ENCODE data around the gene AGRN. TPM values are rescaled to one million over a fixed set of nuclear protein-coding genes. Genes with fewer than 3 reads are reported as not detected.

Gene AGRN
- total RNA-seq, 1 donor from 2014 or later = 34.1 TPM

GRCh38 chr1:1049318-1050165, 29.6 kb downstream of the AGRN start:
- H2AFZ ChIP-seq (replicated peaks) = no peak overlapping the region
- TF ChIP-seq EZH2 (IDR thresholded peaks at IDR 0.05) (no peak), EZH2phosphoT487 (IDR thresholded peaks at IDR 0.05) (no peak), CTCF (IDR thresholded peaks at IDR 0.05) (no peak)

GRCh38 chr1:1050577-1051052, 30.7 kb downstream of the AGRN start:
- no peak for DNase-seq (ENCODE audit: low spot score)
- Histone ChIP-seq H3F3A (ENCODE audit: low read depth) (peaks cover 3% of the 10 kb centered on the region), H3K9me3 (ENCODE audit: low read depth) (no peaks in the 10 kb centered on the region), H3K4me1 (no peaks in the 10 kb centered on the region), H3K4me2 (no peak overlapping the region), H3K36me3 (no peaks in the 10 kb centered on the region), H3K4me3 (no peak overlapping the region), H3K27me3 (no peaks in the 10 kb centered on the region), H3K27ac (no peak overlapping the region), H3K79me2 (ENCODE audit: low read depth) (no peaks in the 10 kb centered on the region), H3K9ac (no peak overlapping the region), H4K20me1 (ENCODE audit: low read depth) (peaks cover 6% of the 10 kb centered on the region), H2AFZ (replicated peaks) (no peak overlapping the region)
- Mint-ChIP-seq H3K36me3 (peaks cover 10% of the 10 kb centered on the region), H3K27ac (no peak overlapping the region), H3K4me1 (no peaks in the 10 kb centered on the region), H3K27me3 (ENCODE audit: insufficient read depth, low read depth) (peaks cover 2% of the 10 kb centered on the region), H3K9me3 (no peaks in the 10 kb centered on the region), H3K4me3 (no peak overlapping the region)
- TF ChIP-seq EZH2phosphoT487 (IDR thresholded peaks at IDR 0.05) (no peak), CTCF (IDR thresholded peaks at IDR 0.05) (no peak), EZH2 (IDR thresholded peaks at IDR 0.05) (no peak)

More at GRCh38 chr1:1049318-1050165, 29.6 kb downstream of the AGRN start:
- Mint-ChIP-seq H3K4me1 (no peaks in the 10 kb centered on the region), H3K4me3 (no peak overlapping the region), H3K9me3 (no peaks in the 10 kb centered on the region), H3K36me3 (peaks cover 13% of the 10 kb centered on the region), H3K27ac (no peak overlapping the region), H3K27me3 (ENCODE audit: insufficient read depth, low read depth) (peaks cover 2% of the 10 kb centered on the region)
- H4K20me1 ChIP-seq (ENCODE audit: low read depth) = peaks cover 13% of the 10 kb centered on the region
- no peaks in the 10 kb centered on the region for H3K36me3 ChIP-seq
- no peak overlapping the region for H3K4me3 ChIP-seq
- no peaks in the 10 kb centered on the region for H3K9me3 ChIP-seq (ENCODE audit: low read depth)
- H3K9ac ChIP-seq = no peak overlapping the region
- H3F3A ChIP-seq (ENCODE audit: low read depth) = peaks cover 3% of the 10 kb centered on the region
- no peaks in the 10 kb centered on the region for H3K79me2 ChIP-seq (ENCODE audit: low read depth)
- H3K4me2 ChIP-seq = no peak overlapping the region
- no peaks in the 10 kb centered on the region for H3K27me3 ChIP-seq
- H3K4me1 ChIP-seq = no peaks in the 10 kb centered on the region
- no peak for DNase-seq (ENCODE audit: low spot score)
- no peak overlapping the region for H3K27ac ChIP-seq

GRCh38 chr1:1051127-1051810, 31.3 kb downstream of the AGRN start:
- Histone ChIP-seq H3K9ac (no peak overlapping the region), H3K27me3 (no peaks in the 10 kb centered on the region), H3K27ac (no peak overlapping the region), H4K20me1 (ENCODE audit: low read depth) (peaks cover 9% of the 10 kb centered on the region), H3K79me2 (ENCODE audit: low read depth) (no peaks in the 10 kb centered on the region), H2AFZ (replicated peaks) (no peak overlapping the region), H3F3A (ENCODE audit: low read depth) (peaks cover 3% of the 10 kb centered on the region), H3K9me3 (ENCODE audit: low read depth) (no peaks in the 10 kb centered on the region), H3K4me2 (no peak overlapping the region), H3K36me3 (no peaks in the 10 kb centered on the region), H3K4me3 (no peak overlapping the region), H3K4me1 (no peaks in the 10 kb centered on the region)
- Mint-ChIP-seq H3K27me3 (ENCODE audit: insufficient read depth, low read depth) (peaks cover 5% of the 10 kb centered on the region), H3K36me3 (peaks cover 11% of the 10 kb centered on the region), H3K4me3 (no peak overlapping the region), H3K9me3 (no peaks in the 10 kb centered on the region), H3K27ac (no peak overlapping the region), H3K4me1 (no peaks in the 10 kb centered on the region)
- TF ChIP-seq EZH2phosphoT487 (IDR thresholded peaks at IDR 0.05) (no peak), EZH2 (IDR thresholded peaks at IDR 0.05) (no peak), CTCF (IDR thresholded peaks at IDR 0.05) (no peak)
- no peak for DNase-seq (ENCODE audit: low spot score)
